Liver (tissue), 3 donors: ENCODE results near the gene USP33.

Source experiments
- EGR1 ChIP-seq, 2 donors: IDR thresholded peaks; 2 replicates each; pipeline ENCODE4 v1.6.1; 2016 to 2018; ENCODE audit warnings: antibody characterized with exemption in 2 of 2, low read depth in 2 of 2
- GABPA ChIP-seq, 2 donors: IDR thresholded peaks in 1 of 2; conservative IDR thresholded peaks in 1 of 2; 2 replicates each; pipeline ENCODE4 v1.6.1; 2016; ENCODE audit warnings: antibody characterized with exemption in 2 of 2, mild to moderate bottlenecking in 1 of 2, moderate library complexity in 1 of 2
- HNF4A ChIP-seq, 2 donors: conservative IDR thresholded peaks; 2 replicates each; pipeline ENCODE4 v1.6.1; 2016; ENCODE audit warnings: antibody characterized with exemption in 2 of 2, mild to moderate bottlenecking in 2 of 2
- RAD21 ChIP-seq, 2 donors: IDR thresholded peaks; 2 replicates each; pipeline ENCODE4 v1.6.1; 2016; ENCODE audit warnings: antibody characterized with exemption in 2 of 2, mild to moderate bottlenecking in 2 of 2
- RXRA ChIP-seq, 2 donors: IDR thresholded peaks; 2 replicates each; pipeline ENCODE4 v1.6.1; 2017 to 2018; ENCODE audit warnings: antibody characterized with exemption in 2 of 2, mild to moderate bottlenecking in 1 of 2
- SP1 ChIP-seq: IDR thresholded peaks from 2 replicates; pipeline ENCODE4 v1.6.1; 2018; ENCODE audit warnings: antibody characterized with exemption, mild to moderate bottlenecking
- YY1 ChIP-seq: IDR thresholded peaks from 2 replicates; pipeline ENCODE4 v1.6.1; 2016; ENCODE audit warnings: antibody characterized with exemption, mild to moderate bottlenecking
- TF ChIP-seq, protein P1 (sequence below): fragments of 150-350 bp; IDR thresholded peaks from 2 replicates; pipeline ENCODE4 v1.5.1; 2017; ENCODE audit warnings: improper control_type of control experiment, low read depth, low read length; ENCODE audit not compliant: missing input control
- TF ChIP-seq, protein P2 (sequence below): IDR thresholded peaks from 2 replicates; pipeline ENCODE4 v1.6.1; 2016; ENCODE audit warnings: antibody characterized with exemption
- TF ChIP-seq, protein P3 (sequence below): IDR thresholded peaks from 2 replicates; pipeline ENCODE4 v1.6.1; 2016; ENCODE audit warnings: antibody characterized with exemption, mild to moderate bottlenecking
- TF ChIP-seq, protein P4 (sequence below): IDR thresholded peaks from 2 replicates; pipeline ENCODE4 v1.6.1; 2016; ENCODE audit warnings: antibody characterized with exemption
- donor health status: healthy.
- donor health status: healthy.

DNA sequence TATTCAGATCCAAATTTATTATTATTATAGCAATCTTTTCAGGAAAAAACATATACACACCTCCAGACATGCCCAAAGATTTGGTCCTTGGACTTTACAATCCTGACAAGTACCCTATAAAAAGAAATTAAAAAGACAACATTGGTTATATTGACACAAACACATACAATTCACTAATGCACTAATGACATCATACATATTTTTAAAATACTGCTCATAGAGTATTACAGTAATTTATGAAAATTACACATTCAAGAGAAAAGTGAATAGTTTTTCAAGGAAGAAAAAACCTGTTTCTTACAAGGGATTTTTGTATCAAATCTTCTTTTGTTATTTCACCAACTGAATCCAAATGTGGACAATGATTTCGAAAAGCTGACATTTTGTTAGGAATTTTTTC, 18.3 kb downstream of the USP33 start:
- no peak for TF ChIP-seq RXRA (IDR thresholded peaks at IDR 0.05)
- TF ChIP-seq, protein P1, sequence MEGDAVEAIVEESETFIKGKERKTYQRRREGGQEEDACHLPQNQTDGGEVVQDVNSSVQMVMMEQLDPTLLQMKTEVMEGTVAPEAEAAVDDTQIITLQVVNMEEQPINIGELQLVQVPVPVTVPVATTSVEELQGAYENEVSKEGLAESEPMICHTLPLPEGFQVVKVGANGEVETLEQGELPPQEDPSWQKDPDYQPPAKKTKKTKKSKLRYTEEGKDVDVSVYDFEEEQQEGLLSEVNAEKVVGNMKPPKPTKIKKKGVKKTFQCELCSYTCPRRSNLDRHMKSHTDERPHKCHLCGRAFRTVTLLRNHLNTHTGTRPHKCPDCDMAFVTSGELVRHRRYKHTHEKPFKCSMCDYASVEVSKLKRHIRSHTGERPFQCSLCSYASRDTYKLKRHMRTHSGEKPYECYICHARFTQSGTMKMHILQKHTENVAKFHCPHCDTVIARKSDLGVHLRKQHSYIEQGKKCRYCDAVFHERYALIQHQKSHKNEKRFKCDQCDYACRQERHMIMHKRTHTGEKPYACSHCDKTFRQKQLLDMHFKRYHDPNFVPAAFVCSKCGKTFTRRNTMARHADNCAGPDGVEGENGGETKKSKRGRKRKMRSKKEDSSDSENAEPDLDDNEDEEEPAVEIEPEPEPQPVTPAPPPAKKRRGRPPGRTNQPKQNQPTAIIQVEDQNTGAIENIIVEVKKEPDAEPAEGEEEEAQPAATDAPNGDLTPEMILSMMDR = no peak
- TF ChIP-seq SP1 = no peak
- TF ChIP-seq, protein P2, sequence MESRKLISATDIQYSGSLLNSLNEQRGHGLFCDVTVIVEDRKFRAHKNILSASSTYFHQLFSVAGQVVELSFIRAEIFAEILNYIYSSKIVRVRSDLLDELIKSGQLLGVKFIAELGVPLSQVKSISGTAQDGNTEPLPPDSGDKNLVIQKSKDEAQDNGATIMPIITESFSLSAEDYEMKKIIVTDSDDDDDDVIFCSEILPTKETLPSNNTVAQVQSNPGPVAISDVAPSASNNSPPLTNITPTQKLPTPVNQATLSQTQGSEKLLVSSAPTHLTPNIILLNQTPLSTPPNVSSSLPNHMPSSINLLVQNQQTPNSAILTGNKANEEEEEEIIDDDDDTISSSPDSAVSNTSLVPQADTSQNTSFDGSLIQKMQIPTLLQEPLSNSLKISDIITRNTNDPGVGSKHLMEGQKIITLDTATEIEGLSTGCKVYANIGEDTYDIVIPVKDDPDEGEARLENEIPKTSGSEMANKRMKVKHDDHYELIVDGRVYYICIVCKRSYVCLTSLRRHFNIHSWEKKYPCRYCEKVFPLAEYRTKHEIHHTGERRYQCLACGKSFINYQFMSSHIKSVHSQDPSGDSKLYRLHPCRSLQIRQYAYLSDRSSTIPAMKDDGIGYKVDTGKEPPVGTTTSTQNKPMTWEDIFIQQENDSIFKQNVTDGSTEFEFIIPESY = no peak
- TF ChIP-seq, protein P3, sequence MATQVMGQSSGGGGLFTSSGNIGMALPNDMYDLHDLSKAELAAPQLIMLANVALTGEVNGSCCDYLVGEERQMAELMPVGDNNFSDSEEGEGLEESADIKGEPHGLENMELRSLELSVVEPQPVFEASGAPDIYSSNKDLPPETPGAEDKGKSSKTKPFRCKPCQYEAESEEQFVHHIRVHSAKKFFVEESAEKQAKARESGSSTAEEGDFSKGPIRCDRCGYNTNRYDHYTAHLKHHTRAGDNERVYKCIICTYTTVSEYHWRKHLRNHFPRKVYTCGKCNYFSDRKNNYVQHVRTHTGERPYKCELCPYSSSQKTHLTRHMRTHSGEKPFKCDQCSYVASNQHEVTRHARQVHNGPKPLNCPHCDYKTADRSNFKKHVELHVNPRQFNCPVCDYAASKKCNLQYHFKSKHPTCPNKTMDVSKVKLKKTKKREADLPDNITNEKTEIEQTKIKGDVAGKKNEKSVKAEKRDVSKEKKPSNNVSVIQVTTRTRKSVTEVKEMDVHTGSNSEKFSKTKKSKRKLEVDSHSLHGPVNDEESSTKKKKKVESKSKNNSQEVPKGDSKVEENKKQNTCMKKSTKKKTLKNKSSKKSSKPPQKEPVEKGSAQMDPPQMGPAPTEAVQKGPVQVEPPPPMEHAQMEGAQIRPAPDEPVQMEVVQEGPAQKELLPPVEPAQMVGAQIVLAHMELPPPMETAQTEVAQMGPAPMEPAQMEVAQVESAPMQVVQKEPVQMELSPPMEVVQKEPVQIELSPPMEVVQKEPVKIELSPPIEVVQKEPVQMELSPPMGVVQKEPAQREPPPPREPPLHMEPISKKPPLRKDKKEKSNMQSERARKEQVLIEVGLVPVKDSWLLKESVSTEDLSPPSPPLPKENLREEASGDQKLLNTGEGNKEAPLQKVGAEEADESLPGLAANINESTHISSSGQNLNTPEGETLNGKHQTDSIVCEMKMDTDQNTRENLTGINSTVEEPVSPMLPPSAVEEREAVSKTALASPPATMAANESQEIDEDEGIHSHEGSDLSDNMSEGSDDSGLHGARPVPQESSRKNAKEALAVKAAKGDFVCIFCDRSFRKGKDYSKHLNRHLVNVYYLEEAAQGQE = no peak
- TF ChIP-seq GABPA (IDR thresholded peaks at IDR 0.05 in 1 of 2, conservative IDR thresholded peaks at IDR 0.05 in 1 of 2) = no peak
- no peak for TF ChIP-seq RAD21 (IDR thresholded peaks at IDR 0.05)
- TF ChIP-seq, protein P4, sequence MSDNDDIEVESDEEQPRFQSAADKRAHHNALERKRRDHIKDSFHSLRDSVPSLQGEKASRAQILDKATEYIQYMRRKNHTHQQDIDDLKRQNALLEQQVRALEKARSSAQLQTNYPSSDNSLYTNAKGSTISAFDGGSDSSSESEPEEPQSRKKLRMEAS = no peak
- no peak for TF ChIP-seq HNF4A (conservative IDR thresholded peaks at IDR 0.05)
- TF ChIP-seq EGR1 (IDR thresholded peaks at IDR 0.05; ENCODE audit: low read depth in 2 of 2) = no peak
- no peak for TF ChIP-seq YY1
